OCI-LY7 (cell line): Measurements from ENCODE around the gene SYTL5.

ENCODE experiments used
- EZH2phosphoT487 ChIP-seq: fragments of 200-600 bp; sonication (generic); IDR thresholded peaks from 2 replicates; pipeline ENCODE4 v1.6.1; 2018; ENCODE audit warnings: low read depth, borderline replicate concordance, mild to moderate bottlenecking, mixed run types, antibody characterized with exemption, low read length, moderate library complexity, mixed read lengths
- TF ChIP-seq, protein P1 (sequence below): fragments of 200-600 bp; sonication (generic); conservative IDR thresholded peaks from 2 replicates; pipeline ENCODE4 v1.5.1; 2014; ENCODE audit warnings: mild to moderate bottlenecking, antibody characterized with exemption, low read length, moderate library complexity, mixed read lengths

DNA sequence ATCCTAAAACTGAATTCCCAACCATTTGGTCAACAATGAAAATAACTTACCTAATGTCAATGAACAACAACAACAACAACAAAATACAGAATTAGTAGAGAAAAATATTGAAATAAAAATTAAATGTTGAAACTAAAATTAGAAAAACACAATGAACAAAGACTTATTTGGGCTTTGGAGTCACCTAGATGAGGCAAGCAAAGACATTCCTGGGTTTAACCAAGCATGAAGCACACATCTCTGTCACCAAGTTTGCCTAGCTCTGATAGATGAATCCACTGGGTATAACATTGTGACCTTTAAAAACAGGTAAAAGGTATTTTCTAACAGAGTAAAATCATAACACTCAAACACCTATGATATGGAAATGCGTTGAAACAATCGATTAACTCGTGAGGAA, 13.2 kb upstream of the SYTL5 start:
- TF ChIP-seq, protein P1, sequence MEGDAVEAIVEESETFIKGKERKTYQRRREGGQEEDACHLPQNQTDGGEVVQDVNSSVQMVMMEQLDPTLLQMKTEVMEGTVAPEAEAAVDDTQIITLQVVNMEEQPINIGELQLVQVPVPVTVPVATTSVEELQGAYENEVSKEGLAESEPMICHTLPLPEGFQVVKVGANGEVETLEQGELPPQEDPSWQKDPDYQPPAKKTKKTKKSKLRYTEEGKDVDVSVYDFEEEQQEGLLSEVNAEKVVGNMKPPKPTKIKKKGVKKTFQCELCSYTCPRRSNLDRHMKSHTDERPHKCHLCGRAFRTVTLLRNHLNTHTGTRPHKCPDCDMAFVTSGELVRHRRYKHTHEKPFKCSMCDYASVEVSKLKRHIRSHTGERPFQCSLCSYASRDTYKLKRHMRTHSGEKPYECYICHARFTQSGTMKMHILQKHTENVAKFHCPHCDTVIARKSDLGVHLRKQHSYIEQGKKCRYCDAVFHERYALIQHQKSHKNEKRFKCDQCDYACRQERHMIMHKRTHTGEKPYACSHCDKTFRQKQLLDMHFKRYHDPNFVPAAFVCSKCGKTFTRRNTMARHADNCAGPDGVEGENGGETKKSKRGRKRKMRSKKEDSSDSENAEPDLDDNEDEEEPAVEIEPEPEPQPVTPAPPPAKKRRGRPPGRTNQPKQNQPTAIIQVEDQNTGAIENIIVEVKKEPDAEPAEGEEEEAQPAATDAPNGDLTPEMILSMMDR = no peak
- no peak for TF ChIP-seq EZH2phosphoT487
